NCI-H1436 (cell line): Measurements from ENCODE around the gene TKTL1.

Experiments used
- DNase-seq: peaks from one replicate; lab custom pipeline; 2025; lab: John Stamatoyannopoulos, UW

Gene TKTL1

DNA sequence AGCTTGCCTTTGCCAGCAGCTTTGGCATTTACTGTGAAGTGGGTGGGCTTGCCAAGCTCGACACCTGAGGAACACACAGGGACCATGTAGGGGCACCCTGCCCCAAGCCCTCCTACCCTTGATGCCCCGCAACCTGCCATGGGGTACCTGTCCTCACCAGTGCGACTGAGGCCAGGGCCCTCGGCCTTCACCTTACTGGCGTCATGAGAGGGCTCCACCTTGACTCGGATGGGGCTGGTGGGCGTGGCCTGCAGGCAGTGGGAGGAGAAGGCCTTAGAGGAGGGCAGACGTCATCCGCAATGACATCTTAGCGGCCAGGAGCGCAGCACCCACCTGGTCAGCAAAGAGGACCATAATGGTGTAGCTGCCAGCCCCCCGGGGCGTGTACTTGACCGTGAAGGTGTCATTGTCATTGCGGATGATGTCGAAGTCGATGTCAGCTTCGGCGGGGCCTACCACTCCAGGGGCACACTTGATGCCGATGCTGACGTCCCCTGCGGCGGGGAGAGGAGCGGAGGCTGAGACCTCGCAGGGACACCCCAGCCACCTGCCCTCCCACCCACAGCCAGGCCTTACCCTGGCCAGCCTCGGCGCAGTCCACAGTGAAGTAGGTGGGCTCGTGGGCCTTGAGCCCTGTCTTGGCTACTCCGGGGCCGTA, 66.6 kb downstream of the TKTL1 start:
- DNase-seq: no peak

- no peak for DNase-seq
Observed at GRCh38 chrX:154363706-154364439, 68.3 kb downstream of the TKTL1 start.

GRCh38 chrX:154365052-154365600, 69.5 kb downstream of the TKTL1 start:
- no peak for DNase-seq

DNA sequence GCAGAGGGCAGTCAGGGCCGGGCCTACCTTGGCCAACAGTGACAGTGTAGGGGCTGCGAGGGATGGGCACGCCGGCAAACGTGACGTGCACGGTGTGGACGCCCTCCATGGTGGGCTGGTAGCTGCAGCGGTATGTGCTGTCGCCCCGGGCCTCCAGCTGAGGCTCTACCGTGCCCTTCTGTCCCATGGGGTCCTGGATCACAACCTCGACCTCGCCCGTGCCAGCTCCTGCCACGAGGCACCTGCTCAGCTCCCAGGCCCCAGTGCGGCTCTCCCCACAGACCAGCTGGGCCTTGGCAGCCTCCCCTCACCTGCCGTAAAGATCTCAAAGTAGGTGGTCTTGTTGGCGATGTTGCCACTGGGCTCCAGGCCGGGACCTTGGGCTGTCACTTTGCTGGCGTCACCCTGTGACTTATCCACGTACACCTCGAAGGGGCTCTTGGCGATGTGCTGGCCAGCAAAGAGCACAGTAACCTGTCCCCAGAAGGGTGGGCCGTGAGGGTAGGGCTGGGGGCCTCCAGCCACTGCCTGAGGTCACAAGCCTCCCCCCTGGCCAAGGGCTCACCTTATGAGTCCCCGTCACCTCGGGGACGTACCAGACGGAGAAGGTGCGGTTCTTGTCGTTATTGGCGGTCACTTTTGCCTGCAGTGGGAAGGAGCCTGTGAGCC, 70.5 kb downstream of the TKTL1 start:
- DNase-seq: no peak

- DNase-seq: no peak
Observed at GRCh38 chrX:154366666-154367055, 71.1 kb downstream of the TKTL1 start.

DNA sequence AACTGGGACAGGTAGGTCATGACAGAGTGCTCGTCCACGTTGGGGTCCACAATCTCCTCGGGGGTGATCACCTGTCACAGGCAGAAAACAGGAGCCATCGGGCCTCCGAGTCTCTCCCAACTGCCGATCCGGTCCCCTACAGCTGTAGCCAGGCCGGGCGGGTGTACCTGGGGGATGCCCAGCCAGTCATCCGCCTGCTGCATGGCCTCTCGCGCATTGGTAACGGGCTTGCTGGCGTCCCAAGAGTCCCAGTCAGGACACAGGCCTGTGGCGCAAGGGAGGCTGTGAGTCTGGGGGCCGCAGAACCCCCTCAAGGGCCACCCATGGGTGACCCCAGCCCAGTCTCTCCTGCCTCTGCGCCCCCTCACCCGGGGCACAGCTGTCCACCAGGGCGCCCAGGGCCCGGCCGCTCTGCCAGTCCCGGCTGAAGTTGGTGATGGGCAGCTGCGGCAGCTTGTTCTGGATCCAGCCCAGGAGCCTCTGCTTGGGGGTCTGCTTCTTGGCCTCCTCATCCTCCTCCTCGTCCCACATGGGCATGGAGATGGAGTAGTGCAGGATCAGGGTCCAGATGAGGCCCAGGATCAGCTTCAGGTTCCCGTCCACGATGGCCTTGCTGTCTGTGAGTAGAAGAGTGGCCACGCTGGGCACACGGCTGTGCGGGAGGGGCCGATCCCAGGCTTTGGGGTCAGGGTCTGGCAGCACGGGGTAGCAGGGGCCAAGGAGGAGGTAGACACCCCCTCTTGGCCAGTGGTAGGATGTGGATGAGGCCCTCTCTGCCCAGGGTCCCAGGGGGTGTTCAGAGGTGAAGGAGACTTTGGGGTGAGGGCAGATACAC, 72.1 kb downstream of the TKTL1 start:
- no peak for DNase-seq

GRCh38 chrX:154368630-154369448, 73.2 kb downstream of the TKTL1 start:
- no peak for DNase-seq

DNA sequence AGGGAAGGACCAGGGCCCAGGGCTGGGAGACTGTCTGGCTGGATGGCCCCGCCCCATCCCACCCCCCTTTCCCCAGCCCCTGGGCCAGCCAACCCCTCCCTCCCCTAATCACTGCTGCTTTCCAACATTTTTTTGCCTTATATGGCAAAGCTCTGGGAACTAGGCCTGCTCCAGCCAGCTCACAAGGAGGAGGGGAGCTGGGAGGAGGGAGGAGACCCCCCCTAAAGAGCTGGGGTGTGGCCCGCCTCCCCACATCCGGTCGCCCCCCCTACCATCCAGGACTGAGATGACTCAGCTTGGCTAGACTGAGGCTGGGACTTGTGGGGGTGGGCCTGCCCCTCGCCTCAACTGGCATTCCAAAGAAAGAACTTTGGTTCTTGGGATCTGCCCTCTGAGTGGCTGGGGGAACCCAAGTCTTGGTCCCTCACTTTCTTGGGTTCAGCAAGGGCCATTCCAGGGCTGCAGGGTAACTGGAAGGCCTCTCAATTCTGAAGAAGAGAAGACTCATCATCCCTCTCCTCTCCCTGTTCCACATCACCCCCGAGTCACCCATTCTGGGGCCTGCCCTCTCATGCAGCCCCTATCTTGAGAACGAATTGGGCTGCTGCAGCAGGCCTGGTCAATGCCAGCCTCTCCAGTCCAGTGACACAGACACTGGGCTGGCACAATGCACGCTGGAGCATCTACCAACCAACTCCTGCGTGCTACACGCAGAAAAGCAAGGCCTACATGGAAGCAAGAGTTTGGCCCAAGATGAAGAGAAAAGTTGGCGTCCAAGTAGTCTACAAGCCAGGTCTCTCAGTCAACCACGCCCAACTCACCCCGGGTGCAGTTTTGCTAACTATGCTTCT, 74.1 kb downstream of the TKTL1 start:
- peak; percentile 53 for DNase-seq

DNA sequence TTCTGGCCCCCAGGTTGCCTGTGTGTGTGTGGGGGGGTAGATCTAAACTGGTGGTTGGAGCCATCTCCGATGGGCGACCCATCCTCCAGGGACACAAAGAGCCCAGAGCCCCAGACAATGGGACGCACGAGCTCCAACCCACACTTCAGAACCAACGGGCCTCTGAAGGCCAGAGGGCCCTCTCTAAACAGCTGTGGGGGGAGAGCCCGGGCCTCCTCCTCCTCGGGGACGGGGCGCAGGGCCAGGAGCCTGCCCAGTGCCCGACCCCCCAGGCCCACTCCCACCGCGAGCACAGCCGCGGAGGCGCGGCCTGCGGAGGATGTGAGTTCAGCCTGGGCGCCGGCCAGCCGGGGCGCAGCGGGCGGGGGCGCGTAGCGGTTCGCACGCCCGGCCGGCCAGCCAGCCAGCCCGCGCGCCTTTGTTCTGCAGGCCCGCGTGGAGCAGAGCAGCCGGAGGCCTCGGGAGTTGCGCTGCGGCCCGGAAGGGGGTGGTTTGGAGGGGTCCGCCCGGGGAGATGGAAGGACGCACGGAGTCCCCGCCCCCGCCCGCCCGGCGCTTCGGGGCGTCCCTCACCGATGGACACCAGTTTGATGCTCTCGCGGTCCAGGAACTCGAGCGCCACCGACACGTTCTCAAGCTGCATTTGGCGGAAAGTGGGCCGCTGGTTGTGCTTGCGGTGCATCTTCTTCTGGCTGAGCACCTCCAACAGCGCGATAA, 74.9 kb downstream of the TKTL1 start:
- no peak for DNase-seq

DNA sequence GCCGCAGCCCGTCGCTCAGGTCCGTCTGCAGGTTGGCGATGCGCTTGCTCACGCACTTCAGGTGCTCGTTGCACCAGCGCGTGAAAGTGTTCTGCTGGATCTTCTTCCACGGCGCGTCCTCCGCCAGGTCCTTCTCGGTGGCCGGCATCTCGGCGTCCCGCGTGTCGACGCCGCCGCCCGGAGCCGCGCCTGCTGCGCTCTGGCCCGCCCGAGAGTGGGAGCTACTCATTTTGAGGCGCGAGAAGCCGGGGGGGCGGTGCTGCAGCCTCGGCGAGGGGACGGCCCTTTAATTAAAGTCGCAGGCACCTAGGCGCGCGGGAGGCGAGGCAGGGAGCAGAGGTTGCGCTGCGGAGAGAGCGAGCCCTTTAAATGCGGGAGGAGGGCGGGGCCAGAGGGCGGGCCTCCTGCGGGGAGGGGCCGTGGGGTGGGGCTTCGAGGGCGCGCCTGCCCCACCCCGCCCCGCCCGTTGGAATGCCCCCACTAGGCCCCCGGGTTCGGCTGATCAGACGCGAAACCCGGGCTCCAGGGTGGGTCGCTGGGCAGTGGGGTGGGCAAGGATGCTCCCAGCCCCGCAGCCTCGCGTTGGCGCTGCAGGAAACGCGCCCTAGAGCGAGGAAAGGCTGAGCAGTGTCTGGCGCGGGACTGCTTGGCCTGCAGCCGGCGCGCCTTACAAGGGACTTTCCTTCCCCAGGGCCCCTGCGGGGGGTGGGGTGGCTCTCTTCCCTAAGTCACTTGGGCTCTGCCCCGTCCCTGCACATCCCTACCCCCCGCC, 75.6 kb downstream of the TKTL1 start:
- peak; percentile 95 for DNase-seq

GRCh38 chrX:154371789-154372300, 76.2 kb downstream of the TKTL1 start:
- DNase-seq: no peak

DNA sequence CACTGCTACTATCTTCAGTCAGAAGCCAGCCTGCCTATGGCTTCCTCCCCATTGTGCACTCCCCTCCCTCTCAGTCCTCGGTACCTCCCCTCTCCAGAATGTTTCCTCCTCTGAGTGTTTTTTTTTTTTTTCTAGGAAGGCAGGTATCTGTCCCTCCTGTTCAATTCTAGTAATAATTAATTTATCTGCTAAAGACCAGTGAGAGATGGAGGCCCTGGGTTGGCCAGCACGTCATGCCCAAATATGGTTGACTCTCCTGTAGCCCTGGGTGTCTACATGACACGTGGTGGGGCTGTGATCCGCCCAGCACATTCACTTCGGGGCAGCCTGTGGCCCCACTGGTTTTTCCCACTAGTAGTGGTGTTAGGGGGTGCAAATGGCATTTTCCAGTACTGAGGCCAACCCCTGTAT, 77.0 kb downstream of the TKTL1 start:
- DNase-seq: no peak

DNA sequence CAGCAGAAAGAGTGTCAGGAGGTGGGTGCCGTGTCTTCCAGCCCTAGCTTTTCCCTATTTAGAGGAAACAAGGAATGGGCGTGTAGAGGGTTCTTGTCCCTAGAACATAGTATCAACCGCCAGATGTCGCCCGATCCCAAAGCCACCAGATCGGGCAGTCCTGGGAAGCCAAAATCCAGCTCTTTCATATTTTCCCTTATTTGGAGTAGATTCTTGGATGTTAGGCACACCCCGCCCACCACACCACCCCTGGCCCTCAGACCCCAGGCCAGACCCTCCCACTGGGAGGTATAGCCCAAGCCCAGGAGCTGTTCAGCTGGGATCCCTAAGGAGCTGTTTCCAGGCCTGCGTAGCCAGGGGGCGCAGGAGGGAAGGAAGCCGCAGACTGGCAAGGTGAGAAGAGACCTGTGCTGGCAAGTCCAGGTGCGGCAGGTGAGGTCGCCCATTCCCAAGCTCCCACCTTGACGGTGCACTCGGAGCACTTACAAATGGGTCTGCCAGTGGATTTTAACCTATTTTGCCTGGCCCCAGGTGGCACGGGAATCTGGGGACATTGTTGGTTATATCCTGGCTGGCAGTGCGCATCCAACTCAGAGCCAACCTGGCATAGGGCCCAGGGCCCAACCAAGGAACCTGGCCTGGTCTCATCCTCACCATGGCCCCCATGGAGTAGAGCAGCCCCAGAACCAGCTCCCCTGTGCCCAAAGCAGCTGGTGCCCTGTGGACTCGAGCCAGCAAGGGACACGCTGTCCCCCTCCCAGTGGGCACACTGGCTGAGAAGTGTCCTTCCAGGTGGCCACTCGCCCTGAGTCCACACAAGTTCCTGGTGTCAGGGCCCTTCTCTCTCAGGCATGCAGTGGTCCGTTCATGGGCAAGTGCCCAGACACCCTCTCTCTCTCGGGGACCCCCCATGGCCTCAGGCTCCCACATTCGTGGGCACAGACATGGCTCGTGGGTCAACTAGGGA, 78.0 kb downstream of the TKTL1 start:
- DNase-seq: peak; percentile 67

GRCh38 chrX:154374313-154375155, 78.9 kb downstream of the TKTL1 start, which contains the start of gene FLNA:
Gene FLNA (minus strand): TSS chrX:154374634. CDS start chrX:154371245, 3,389 bp downstream.
- no peak for DNase-seq

DNA sequence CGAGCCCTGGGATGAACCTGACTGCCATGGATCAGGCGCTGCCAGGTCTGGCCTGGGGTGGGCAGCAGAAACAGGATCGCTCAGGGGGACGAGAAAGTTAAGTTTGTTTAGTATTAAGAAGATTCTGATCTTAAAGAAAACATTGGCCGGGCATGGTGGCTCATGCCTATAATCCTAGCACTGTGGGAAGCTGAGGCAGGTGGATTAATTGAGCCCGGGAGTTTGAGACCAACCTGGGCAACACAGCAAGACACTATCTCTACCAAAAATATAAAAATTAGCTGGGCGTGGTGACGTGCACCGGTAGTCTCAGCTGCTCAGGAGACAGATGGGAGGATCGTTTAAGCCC, 79.5 kb downstream of the TKTL1 start:
- DNase-seq: no peak

GRCh38 chrX:154376774-154377173, 81.2 kb downstream of the TKTL1 start:
- no peak for DNase-seq
